ENCODE measurements around the gene CISTR. TPM values are rescaled to one million over a fixed set of nuclear protein-coding genes. Genes with fewer than 3 reads are reported as not detected.

Gene CISTR
- total and polyA plus RNA-seq, 2 donors (not counting 1 experiment from before 2014, with no cell fraction given): not detected

DNA sequence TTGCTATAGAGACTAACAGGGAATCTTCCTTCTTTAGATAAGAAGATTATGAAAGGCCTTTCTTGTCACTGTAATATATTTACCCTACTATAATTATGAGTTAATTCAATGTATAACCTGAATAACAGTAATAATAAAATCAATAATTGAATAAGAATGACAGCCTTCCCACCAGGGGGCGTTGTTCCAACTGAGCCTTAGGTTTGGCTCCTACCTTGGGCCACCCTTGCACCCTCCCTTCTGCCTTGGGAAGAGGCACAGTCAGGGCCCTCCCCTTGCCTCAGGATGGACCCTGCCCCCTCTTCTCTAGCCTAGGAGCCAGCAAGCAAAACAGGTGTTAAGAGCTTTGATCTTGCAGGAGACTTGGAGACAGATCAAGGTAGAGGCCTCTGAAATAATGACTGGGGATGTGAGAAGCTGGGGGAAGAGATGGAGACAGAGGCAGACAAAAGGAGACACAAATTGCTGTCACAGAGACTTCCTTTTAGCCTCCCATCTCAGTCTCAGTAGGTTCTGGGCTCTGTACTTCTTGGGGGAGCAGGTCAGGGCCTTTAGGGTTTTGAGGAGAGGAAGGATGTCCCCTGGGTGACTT lies 40.1 kb upstream of the CISTR start:
- ATAC-seq (ENCODE audit: low read depth) (no peak), DNase-seq (peak; percentile 41)
- Histone ChIP-seq H3K9ac (ENCODE audit: low read length) (no peak overlapping the region), H2AFZ (ENCODE audit: insufficient read depth, low read depth, low read length, poor library complexity, severe bottlenecking) (no peak overlapping the region), H3K36me3 (replicated peaks in 1 of 2; ENCODE audit: control extremely low read depth in 1 of 2, control insufficient read depth in 1 of 2, extremely low read depth in 1 of 2, insufficient read depth in 2 of 2, low read length in 1 of 2) (no peaks in the 10 kb centered on the region), H3K27me3 (replicated peaks in 1 of 4; ENCODE audit: control extremely low read depth in 1 of 4, control insufficient read depth in 3 of 4, insufficient read depth in 4 of 4, low read length in 3 of 4) (peaks cover 0 to 27% (median 8%) of the 10 kb centered on the region in 4 experiments), H3K4me2 (replicated peaks; ENCODE audit: low read depth, low read length, poor library complexity, severe bottlenecking) (no peak overlapping the region), H4K20me1 (ENCODE audit: control insufficient read depth, insufficient read depth, low read length, poor library complexity, severe bottlenecking) (no peaks in the 10 kb centered on the region), H3K9me3 (ENCODE audit: control extremely low read depth in 1 of 3, control insufficient read depth in 2 of 3, insufficient read depth in 1 of 3, low read length in 2 of 3) (no peaks in the 10 kb centered on the region), H3K4me1 (ENCODE audit: control insufficient read depth in 2 of 2, insufficient read depth in 2 of 2, low read length in 2 of 2) (no peaks in the 10 kb centered on the region), H3K27ac (ENCODE audit: low read length in 2 of 2) (no peak overlapping the region), H3K79me2 (ENCODE audit: control insufficient read depth, insufficient read depth, low read length) (no peaks in the 10 kb centered on the region), H3K4me3 (ENCODE audit: control extremely low read depth in 1 of 5, extremely low read depth in 1 of 5, insufficient read depth in 1 of 5, low read depth in 2 of 5, low read length in 4 of 5) (no peak overlapping the region)
- no peaks in the 10 kb centered on the region for H3K4me1 Mint-ChIP-seq
- no peak overlapping the region for H3K4me3 Mint-ChIP-seq
- WGBS (ENCODE audit: insufficient coverage): no CpG with 5 or more reads among the region's 1 CpG
- no peaks in the 10 kb centered on the region for H3K9me3 Mint-ChIP-seq (ENCODE audit: insufficient read depth)
- intact Hi-C loops (cut with micrococcal nuclease): loop anchor here (5.0 kb wide), 1 partner anchor 415 kb away; no protein-coding TSS in a partner anchor
- POLR2A ChIA-PET: no interaction called here
- no peak overlapping the region for H3K27ac Mint-ChIP-seq
- TF ChIP-seq EZH2 (IDR thresholded peaks at IDR 0.05; ENCODE audit: borderline replicate concordance, insufficient read depth, low read depth, low read length, poor library complexity, severe bottlenecking): no peak
- peak; percentile 72 for TF ChIP-seq CTCF (IDR thresholded peaks at IDR 0.05)
- CTCF ChIA-PET: interaction anchor here (0.7 to 2.0 kb wide), 7 partner anchors 8 to 416 kb away, joined by 3 to 5 read pairs (median 3); no protein-coding TSS in a partner anchor
- H3K27me3 Mint-ChIP-seq: peaks cover 17% of the 10 kb centered on the region

- no peak overlapping the region for H3K9ac ChIP-seq (ENCODE audit: low read length)
- no peaks in the 10 kb centered on the region for H3K9me3 ChIP-seq (ENCODE audit: control extremely low read depth in 1 of 3, control insufficient read depth in 2 of 3, insufficient read depth in 1 of 3, low read length in 2 of 3)
- H3K4me3 ChIP-seq (ENCODE audit: control extremely low read depth in 1 of 5, extremely low read depth in 1 of 5, insufficient read depth in 1 of 5, low read depth in 2 of 5, low read length in 4 of 5): no peak overlapping the region
- Mint-ChIP-seq H3K4me3 (no peak overlapping the region), H3K27ac (no peak overlapping the region), H3K4me1 (no peaks in the 10 kb centered on the region), H3K9me3 (ENCODE audit: insufficient read depth) (no peaks in the 10 kb centered on the region), H3K27me3 (peaks cover 14% of the 10 kb centered on the region)
- WGBS (ENCODE audit: insufficient coverage): no CpG with 5 or more reads among the region's 1 CpG
- ATAC-seq (ENCODE audit: low read depth) (no peak), DNase-seq (no peak)
- CTCF ChIA-PET: interaction anchor here (1.1 kb wide), 1 partner anchor 418 kb away, joined by 5 read pairs; no protein-coding TSS in a partner anchor
- intact Hi-C loops (cut with micrococcal nuclease): no loop called here
- peaks cover 0 to 11% (median 8%) of the 10 kb centered on the region in 4 experiments for H3K27me3 ChIP-seq (replicated peaks in 1 of 4; ENCODE audit: control extremely low read depth in 1 of 4, control insufficient read depth in 3 of 4, insufficient read depth in 4 of 4, low read length in 3 of 4)
- POLR2A ChIA-PET: no interaction called here
- no peaks in the 10 kb centered on the region for H3K79me2 ChIP-seq (ENCODE audit: control insufficient read depth, insufficient read depth, low read length)
- H2AFZ ChIP-seq (ENCODE audit: insufficient read depth, low read depth, low read length, poor library complexity, severe bottlenecking): no peak overlapping the region
- H3K4me1 ChIP-seq (ENCODE audit: control insufficient read depth in 2 of 2, insufficient read depth in 2 of 2, low read length in 2 of 2): no peaks in the 10 kb centered on the region
- H3K36me3 ChIP-seq (replicated peaks in 1 of 2; ENCODE audit: control extremely low read depth in 1 of 2, control insufficient read depth in 1 of 2, extremely low read depth in 1 of 2, insufficient read depth in 2 of 2, low read length in 1 of 2): no peaks in the 10 kb centered on the region
- H3K27ac ChIP-seq (ENCODE audit: low read length in 2 of 2): no peak overlapping the region
- TF ChIP-seq CTCF (IDR thresholded peaks at IDR 0.05): no peak
- TF ChIP-seq EZH2 (IDR thresholded peaks at IDR 0.05; ENCODE audit: borderline replicate concordance, insufficient read depth, low read depth, low read length, poor library complexity, severe bottlenecking): no peak
- no peak overlapping the region for H3K4me2 ChIP-seq (replicated peaks; ENCODE audit: low read depth, low read length, poor library complexity, severe bottlenecking)
- H4K20me1 ChIP-seq (ENCODE audit: control insufficient read depth, insufficient read depth, low read length, poor library complexity, severe bottlenecking): no peaks in the 10 kb centered on the region
Observed at GRCh38 chr12:53789570-53789969, 37.8 kb upstream of the CISTR start.

All from B cell (primary cell).